HG03520 (cell line): Measurements from ENCODE around the gene SDHA.

ENCODE experiments used
- ATAC-seq: cut with Tn5 transposase; IDR thresholded peaks from one replicate; pipeline ENCODE4 v1.9.1; 2021; ENCODE audit warnings: mild to moderate bottlenecking, moderate library complexity; ENCODE audit not compliant: unreplicated experiment

The SDHA gene

GRCh38 chr5:185095-186070 is 32.7 kb upstream of the SDHA start:
- ATAC-seq: no peak

GRCh38 chr5:186091-187041 is 31.8 kb upstream of the SDHA start:
- no peak for ATAC-seq

GRCh38 chr5:187042-187431 is 31.1 kb upstream of the SDHA start:
- ATAC-seq: no peak

- no peak for ATAC-seq
Observed at GRCh38 chr5:187617-188451, 30.3 kb upstream of the SDHA start.

GRCh38 chr5:188488-189481 is 29.3 kb upstream of the SDHA start:
- ATAC-seq: no peak

- ATAC-seq: no peak
Observed at GRCh38 chr5:189486-189885, 28.6 kb upstream of the SDHA start.

GRCh38 chr5:189976-190365 is 28.1 kb upstream of the SDHA start:
- no peak for ATAC-seq

- ATAC-seq: peak; percentile 39
Observed at GRCh38 chr5:190366-191035, 27.6 kb upstream of the SDHA start.

GRCh38 chr5:191036-191948 is 26.8 kb upstream of the SDHA start, which contains the start of gene LRRC14B:
Gene LRRC14B (plus strand): TSS chr5:191495. CDS start chr5:191539, 44 bp downstream.
- ATAC-seq: no peak

GRCh38 chr5:191949-192690 is 26.0 kb upstream of the SDHA start:
- no peak for ATAC-seq

- ATAC-seq: no peak
Observed at GRCh38 chr5:192691-192969, 25.5 kb upstream of the SDHA start.

GRCh38 chr5:192970-193831 is 24.9 kb upstream of the SDHA start:
- ATAC-seq: no peak

- ATAC-seq: no peak
Observed at GRCh38 chr5:194102-194501, 24.0 kb upstream of the SDHA start.

GRCh38 chr5:194603-195209 is 23.4 kb upstream of the SDHA start:
- ATAC-seq: no peak

- no peak for ATAC-seq
Observed at GRCh38 chr5:195401-196160, 22.5 kb upstream of the SDHA start.
